ENCODE data around the gene PSMB8.
A peak's percentile ranks its signal among the peaks of the same experiment; 100 is the strongest.

Gene PSMB8

GRCh38 chr6:32838114-32838958, 5.5 kb downstream of the PSMB8 start, which contains the start of gene TAP2:
Gene TAP2, minus strand, starts transcription at chr6:32838739. Its CDS starts 506 bp downstream, at chr6:32838233.
- Histone ChIP-seq H3K4me3 (ENCODE audit: low read depth, low read length) (peak within 1 kb of the TSS; percentile 87), H3K4me1 (ENCODE audit: control insufficient read depth, insufficient read depth, low read length) (0 out of 2 replicates have a peak, but pooled peaks cover 3% of the 10 kb centered on the region), H3K36me3 (ENCODE audit: control insufficient read depth in 2 of 2, insufficient read depth in 1 of 2, low read length in 2 of 2) (peaks cover 0 to 19% of the 10 kb centered on the region in 2 experiments; a peak in 1 of 3 replicates), H3K9me3 (ENCODE audit: control insufficient read depth, insufficient read depth, low read depth, low read length) (no peaks in the 10 kb centered on the region), H3K27ac (ENCODE audit: extremely low read depth, low read depth, low read length) (peak within 1 kb of the TSS; percentile 67)
- ChIA-PET POLR2A (interaction anchor here (0.6 to 3.5 kb wide), 24 partner anchors 8 to 146 kb away, joined by 3 to 83 read pairs (median 6); partner anchors contain the start of genes BRD2, PSMB9 and TAP1), CTCF (interaction anchor here (0.5 to 6.7 kb wide), 68 partner anchors 9 to 1515 kb away, joined by 3 to 355 read pairs (median 5); partner anchors contain the start of genes HLA-DMA, HLA-DMB, HLA-DQB2 and PSMB9)
- TF ChIP-seq SP7 (tag by site-specific recombination; IDR thresholded peaks at IDR 0.05): peak; percentile 52
- TF ChIP-seq ZNF140 (tag by site-specific recombination; IDR thresholded peaks at IDR 0.05): no peak
- TF ChIP-seq KLF8 (tag by site-specific recombination; IDR thresholded peaks at IDR 0.05): peak; percentile 62
- no peak for TF ChIP-seq PRDM6 (tag by site-specific recombination; IDR thresholded peaks at IDR 0.05)
- TF ChIP-seq ZNF549 (tag by site-specific recombination; IDR thresholded peaks at IDR 0.05): no peak
- peak; percentile 75 for TF ChIP-seq ZEB2 (tag by site-specific recombination; IDR thresholded peaks at IDR 0.05)
- peak; percentile 91 for TF ChIP-seq ZNF660 (tag by site-specific recombination; IDR thresholded peaks at IDR 0.05)
- TF ChIP-seq ZNF404 (tag by site-specific recombination; IDR thresholded peaks at IDR 0.05): no peak
- TF ChIP-seq ZNF112 (tag by site-specific recombination; IDR thresholded peaks at IDR 0.05): no peak
- TF ChIP-seq ZNF843 (tag by site-specific recombination; IDR thresholded peaks at IDR 0.05): 0 out of 2 replicates have a peak, but pooled peaks have one; percentile 16
- no peak for TF ChIP-seq ZNF174 (tag by site-specific recombination; IDR thresholded peaks at IDR 0.05)
- no peak for TF ChIP-seq PRDM2 (tag by site-specific recombination; IDR thresholded peaks at IDR 0.05; ENCODE audit: borderline replicate concordance)
- TF ChIP-seq AEBP2 (tag by site-specific recombination; IDR thresholded peaks at IDR 0.05; ENCODE audit: borderline replicate concordance): no peak
- TF ChIP-seq KLF7 (tag by site-specific recombination; IDR thresholded peaks at IDR 0.05; ENCODE audit: borderline replicate concordance): no peak
- no peak for TF ChIP-seq YY2 (tag by site-specific recombination; IDR thresholded peaks at IDR 0.05)
- TF ChIP-seq ZNF473 (tag by site-specific recombination; IDR thresholded peaks at IDR 0.05): no peak
- no peak for TF ChIP-seq ZNF148 (tag by site-specific recombination; IDR thresholded peaks at IDR 0.05; ENCODE audit: borderline replicate concordance)
- TF ChIP-seq ZNF645 (tag by site-specific recombination; IDR thresholded peaks at IDR 0.05): no peak
- TF ChIP-seq CTCF (tag by site-specific recombination; IDR thresholded peaks at IDR 0.05): peak; percentile 96
- TF ChIP-seq ELK4 (IDR thresholded peaks at IDR 0.05; ENCODE audit: borderline replicate concordance, low read depth, low read length): no peak
